Stomach smooth muscle (tissue), 2 donors: ENCODE results near the gene NSRP1.
"Not testable (repeated sequence)": the region's sequence is repeated elsewhere in the genome, so short reads cannot be mapped to it uniquely, and the experiment has no call there.

ENCODE experiments used
- H3K27ac ChIP-seq: one replicate; pipeline ENCODE4 v1.7.0; 2013; ENCODE audit warnings: mild to moderate bottlenecking, low read length, inconsistent platforms
- H3K27me3 ChIP-seq, 2 donors: one replicate each; pipeline ENCODE4 v1.7.0; 2013; ENCODE audit warnings: low read length in 2 of 2; ENCODE audit not compliant: insufficient read depth in 2 of 2, control insufficient read depth in 1 of 2
- H3K36me3 ChIP-seq, 2 donors: one replicate each; pipeline ENCODE4 v1.7.0; 2013; ENCODE audit warnings: low read length in 2 of 2; ENCODE audit not compliant: control insufficient read depth in 2 of 2, insufficient read depth in 2 of 2
- H3K4me1 ChIP-seq: one replicate; pipeline ENCODE4 v1.7.0; 2013; ENCODE audit warnings: low read length; ENCODE audit not compliant: control insufficient read depth, insufficient read depth
- H3K4me3 ChIP-seq, 2 donors: one replicate each; pipeline ENCODE4 v1.7.0; 2013; ENCODE audit warnings: low read length in 2 of 2
- H3K9ac ChIP-seq, 2 donors: one replicate each; pipeline ENCODE4 v1.7.0; 2013; ENCODE audit warnings: low read length in 2 of 2, mild to moderate bottlenecking in 1 of 2
- H3K9me3 ChIP-seq, 2 donors: one replicate each; pipeline ENCODE4 v1.7.0; 2013; ENCODE audit warnings: low read length in 2 of 2; ENCODE audit not compliant: control insufficient read depth in 2 of 2
- donor health status: healthy.
- donor health status: Pancreatic carcinoma.

Gene NSRP1

GRCh38 chr17:30174556-30174955, 57.9 kb downstream of the NSRP1 start:
- H3K4me3 ChIP-seq: no peak overlapping the region
- H3K9ac ChIP-seq: no peak overlapping the region
- no peaks in the 10 kb centered on the region for H3K9me3 ChIP-seq
- no peaks in the 10 kb centered on the region for H3K27me3 ChIP-seq
- H3K27ac ChIP-seq: no peak overlapping the region
- no peaks in the 10 kb centered on the region for H3K4me1 ChIP-seq
- peaks cover 4 to 5% of the 10 kb centered on the region in 2 donors for H3K36me3 ChIP-seq

GRCh38 chr17:30176855-30177254, 60.2 kb downstream of the NSRP1 start:
- H3K9ac ChIP-seq: no peak overlapping the region
- no peaks in the 10 kb centered on the region for H3K27me3 ChIP-seq
- H3K36me3 ChIP-seq: peaks cover 16 to 21% of the 10 kb centered on the region in 2 donors

GRCh38 chr17:30186761-30187160, 70.1 kb downstream of the NSRP1 start:
- H3K9me3 ChIP-seq: no peaks in the 10 kb centered on the region
- no peaks in the 10 kb centered on the region for H3K27me3 ChIP-seq
- H3K9ac ChIP-seq: no peak overlapping the region
- no peaks in the 10 kb centered on the region for H3K4me1 ChIP-seq
- H3K27ac ChIP-seq: no peak overlapping the region
- H3K36me3 ChIP-seq: peaks cover 12 to 17% of the 10 kb centered on the region in 2 donors
- H3K4me3 ChIP-seq: no peak overlapping the region

More at GRCh38 chr17:30176855-30177254, 60.2 kb downstream of the NSRP1 start:
- no peak overlapping the region for H3K27ac ChIP-seq
- H3K4me3 ChIP-seq: no peak overlapping the region
- H3K4me1 ChIP-seq: no peaks in the 10 kb centered on the region
- no peaks in the 10 kb centered on the region for H3K9me3 ChIP-seq

DNA sequence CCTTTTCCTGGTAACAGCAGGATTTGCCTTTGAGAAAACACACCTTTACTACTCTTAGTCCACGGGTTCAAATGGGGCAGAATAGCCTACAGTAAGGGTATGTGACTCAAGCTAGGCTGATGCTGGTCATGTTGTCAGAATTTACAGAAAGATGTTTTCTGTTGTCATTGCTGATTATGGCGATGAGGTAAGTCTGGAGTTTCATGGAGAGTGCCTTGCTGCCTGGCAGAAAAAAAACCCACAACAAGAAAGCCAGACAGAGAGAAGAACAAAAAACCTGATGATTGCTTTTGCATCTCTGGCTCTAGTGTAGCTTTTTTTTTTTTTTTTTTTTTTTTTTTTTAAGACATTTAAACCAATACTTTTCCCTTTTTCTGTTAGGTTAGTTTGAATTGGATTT, 71.0 kb downstream of the NSRP1 start:
- H3K9me3 ChIP-seq: no peaks in the 10 kb centered on the region
- no peak overlapping the region for H3K27ac ChIP-seq
- H3K4me1 ChIP-seq: no peaks in the 10 kb centered on the region
- no peak overlapping the region for H3K9ac ChIP-seq
- H3K36me3 ChIP-seq: peaks cover 6 to 13% of the 10 kb centered on the region in 2 donors
- no peaks in the 10 kb centered on the region for H3K27me3 ChIP-seq
- H3K4me3 ChIP-seq: no peak overlapping the region

DNA sequence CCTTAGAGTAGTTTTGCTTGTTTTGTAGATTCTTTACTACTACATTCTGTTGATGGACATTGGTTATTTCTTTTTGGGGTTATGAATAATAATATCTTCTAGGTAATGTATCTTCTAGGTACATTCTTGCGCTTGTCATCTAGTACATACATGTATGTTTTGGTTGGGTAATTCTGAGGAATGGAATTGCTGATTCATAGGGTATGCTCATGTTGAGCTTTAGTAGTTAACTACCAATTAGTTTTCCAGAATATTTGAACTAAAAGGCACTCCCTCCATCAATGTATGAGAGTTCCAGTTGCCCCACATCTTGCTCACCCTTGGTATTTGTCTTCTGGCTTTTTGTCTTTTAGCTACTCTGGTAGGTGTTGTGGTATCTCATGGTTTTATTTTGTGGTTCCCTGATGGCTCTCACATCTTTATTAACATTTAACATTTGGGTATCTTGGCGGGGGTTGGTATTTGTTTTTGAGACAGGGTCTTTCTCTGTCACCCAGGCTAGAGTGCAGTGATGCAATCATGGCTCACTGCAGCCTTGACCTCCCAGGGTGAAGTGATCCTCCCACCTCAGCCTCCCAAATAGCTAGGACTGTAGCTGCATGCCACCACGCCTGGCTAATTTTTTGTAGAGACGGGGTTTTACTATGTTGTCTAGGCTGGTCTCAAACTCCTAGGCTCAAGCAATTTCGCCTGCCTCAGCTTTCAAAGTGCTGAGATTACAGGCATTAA, 71.8 kb downstream of the NSRP1 start:
- Histone ChIP-seq H3K4me1 (no peaks in the 10 kb centered on the region), H3K36me3 (peaks cover 6 to 13% of the 10 kb centered on the region in 2 donors), H3K9me3 (no peaks in the 10 kb centered on the region), H3K27ac (no peak overlapping the region), H3K27me3 (no peaks in the 10 kb centered on the region), H3K9ac (no peak overlapping the region), H3K4me3 (no peak overlapping the region)

- no peak overlapping the region for H3K9ac ChIP-seq
- H3K36me3 ChIP-seq: no peaks in the 10 kb centered on the region
- no peaks in the 10 kb centered on the region for H3K9me3 ChIP-seq
- H3K27me3 ChIP-seq: no peaks in the 10 kb centered on the region
- H3K27ac ChIP-seq: no peak overlapping the region
- H3K4me1 ChIP-seq: no peaks in the 10 kb centered on the region
- no peak overlapping the region for H3K4me3 ChIP-seq
Measured at GRCh38 chr17:30191072-30191471, 74.5 kb downstream of the NSRP1 start.

DNA sequence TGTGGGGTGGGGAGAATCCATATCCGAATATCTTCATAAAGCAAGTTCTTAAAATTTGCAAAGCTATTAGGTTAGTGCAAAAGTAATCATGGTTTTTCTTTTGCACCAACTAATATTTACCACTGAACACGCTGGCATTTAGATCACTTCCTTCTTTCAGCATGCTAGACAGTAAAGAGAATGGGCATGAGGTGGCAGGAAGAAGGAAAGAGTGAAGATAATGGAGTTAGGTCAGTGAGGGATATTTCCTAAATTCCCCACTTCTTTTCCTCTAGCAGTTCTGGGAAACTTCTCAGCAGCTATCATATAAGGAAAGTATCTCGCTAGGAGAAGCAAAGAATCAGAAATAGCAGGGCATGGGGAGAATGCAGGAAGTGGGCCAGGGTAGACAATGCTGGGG, 79.9 kb downstream of the NSRP1 start:
- Histone ChIP-seq H3K9me3 (no peaks in the 10 kb centered on the region), H3K27me3 (peaks cover 2 to 5% of the 10 kb centered on the region in 2 donors), H3K27ac (no peak overlapping the region), H3K4me3 (no peak overlapping the region), H3K4me1 (no peaks in the 10 kb centered on the region), H3K9ac (no peak overlapping the region), H3K36me3 (no peaks in the 10 kb centered on the region)

DNA sequence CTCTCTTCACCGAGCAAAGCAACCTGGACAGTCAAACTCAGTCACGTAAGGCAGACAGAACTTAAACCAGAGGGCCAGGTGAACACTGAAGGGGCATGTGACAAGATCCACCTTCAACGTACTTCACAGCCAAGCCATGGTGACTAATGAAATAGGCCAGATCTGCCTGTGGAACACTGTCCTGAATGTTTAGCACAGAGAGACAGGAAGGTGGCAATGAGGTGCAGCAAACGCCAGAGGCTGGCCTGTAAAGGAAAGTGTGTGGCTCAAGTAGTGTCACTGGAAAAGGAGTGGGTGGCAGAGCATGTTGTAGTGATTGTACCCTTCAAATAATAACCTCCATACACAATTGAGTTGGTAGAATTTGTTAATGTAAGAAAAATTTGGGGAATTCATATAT, 80.8 kb downstream of the NSRP1 start:
- Histone ChIP-seq H3K4me1 (no peaks in the 10 kb centered on the region), H3K9ac (no peak overlapping the region), H3K27ac (no peak overlapping the region), H3K4me3 (no peak overlapping the region), H3K9me3 (no peaks in the 10 kb centered on the region), H3K36me3 (no peaks in the 10 kb centered on the region), H3K27me3 (peaks cover 3 to 5% of the 10 kb centered on the region in 2 donors)

DNA sequence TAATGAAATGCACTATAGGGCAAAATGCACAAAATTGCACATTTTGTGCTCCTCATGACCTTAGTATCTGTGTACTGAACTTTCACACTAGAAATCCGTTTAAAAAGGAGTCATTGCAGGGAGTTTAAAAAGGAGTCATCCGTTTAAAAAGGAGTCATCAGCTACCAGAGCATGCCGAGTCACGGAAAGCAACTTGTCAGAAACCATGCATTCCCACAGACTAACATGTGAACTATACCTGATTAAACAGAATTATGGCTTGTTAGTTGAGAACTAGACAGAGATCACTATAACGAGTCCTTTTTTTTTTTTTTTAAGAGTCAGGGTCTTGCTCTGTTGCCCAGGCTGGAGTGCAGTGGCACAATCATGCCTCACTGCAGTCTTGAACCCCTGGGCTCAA, 83.0 kb downstream of the NSRP1 start:
- Histone ChIP-seq H3K4me3 (no peak overlapping the region), H3K4me1 (no peaks in the 10 kb centered on the region), H3K9me3 (no peaks in the 10 kb centered on the region), H3K9ac (no peak overlapping the region), H3K27me3 (peaks cover 3 to 5% of the 10 kb centered on the region in 2 donors), H3K36me3 (no peaks in the 10 kb centered on the region), H3K27ac (no peak overlapping the region)

DNA sequence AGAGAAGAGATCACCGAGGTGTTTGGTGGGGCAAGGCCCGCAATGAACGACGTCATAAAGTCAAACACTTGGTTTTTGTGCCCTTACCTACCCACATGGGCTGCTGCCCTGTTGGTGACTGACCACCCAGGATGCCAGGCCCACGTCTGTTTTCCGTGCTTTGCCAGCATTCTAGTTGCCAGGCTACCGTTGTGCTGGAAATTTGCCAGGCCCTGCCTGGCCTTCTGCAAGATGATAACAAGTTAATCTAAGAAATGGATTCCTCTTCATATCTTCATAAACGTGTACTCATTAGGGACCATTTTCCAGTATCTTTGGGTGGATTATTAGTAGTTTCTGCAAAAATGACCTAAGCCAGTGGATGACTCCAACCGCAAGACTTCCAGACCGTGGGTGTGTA, 83.5 kb downstream of the NSRP1 start:
- no peak overlapping the region for H3K27ac ChIP-seq

GRCh38 chr17:30200656-30201055, 84.0 kb downstream of the NSRP1 start:
- not testable (repeated sequence) for H3K4me1 ChIP-seq, H3K9me3 ChIP-seq, H3K36me3 ChIP-seq, H3K27me3 ChIP-seq, H3K9ac ChIP-seq, H3K27ac ChIP-seq, H3K4me3 ChIP-seq

More for the DNA sequence above, 83.5 kb downstream of the NSRP1 start:
- Histone ChIP-seq H3K9me3 (no peaks in the 10 kb centered on the region), H3K36me3 (no peaks in the 10 kb centered on the region), H3K27me3 (peaks cover 3 to 5% of the 10 kb centered on the region in 2 donors), H3K4me3 (no peak overlapping the region), H3K9ac (no peak overlapping the region), H3K4me1 (no peaks in the 10 kb centered on the region)
